GM12878 (cell line): ENCODE data around the gene RYR2.

Experiments used
- BMI1 ChIP-seq: fragments of 450-650 bp; IDR thresholded peaks from 2 replicates; pipeline ENCODE4 v1.6.1; 2016; ENCODE audit warnings: mild to moderate bottlenecking, moderate library complexity, borderline replicate concordance
- JUND ChIP-seq: IDR thresholded peaks from 2 replicates; pipeline ENCODE4 v1.6.1; 2012; ENCODE audit warnings: low read depth, mild to moderate bottlenecking, low read length, improper control_type of control experiment, moderate library complexity
- RAD21 ChIP-seq: IDR thresholded peaks from 2 replicates; pipeline ENCODE4 v1.6.1; 2011; ENCODE audit warnings: mild to moderate bottlenecking, low read depth, low read length, moderate library complexity; ENCODE audit not compliant: insufficient read depth
- RFX5 ChIP-seq: IDR thresholded peaks from 2 replicates; pipeline ENCODE4 v1.6.1; 2011; ENCODE audit warnings: low read depth, low read length, improper control_type of control experiment
- SIN3A ChIP-seq: IDR thresholded peaks from 2 replicates; pipeline ENCODE4 v1.6.1; 2012; ENCODE audit warnings: low read depth, low read length, improper control_type of control experiment
- SMAD1 ChIP-seq: fragments of 450-650 bp; IDR thresholded peaks from 2 replicates; pipeline ENCODE4 v1.6.1; 2018; ENCODE audit warnings: mild to moderate bottlenecking, low read depth; ENCODE audit not compliant: partially characterized antibody
- TF ChIP-seq, protein P1 (sequence below): IDR thresholded peaks from 2 replicates; pipeline ENCODE4 v1.6.1; 2012; ENCODE audit warnings: low read depth, low read length, improper control_type of control experiment
- TF ChIP-seq, protein P2 (sequence below): IDR thresholded peaks from 2 replicates; pipeline ENCODE4 v1.6.1; 2012; ENCODE audit warnings: low read depth, low read length, improper control_type of control experiment

DNA sequence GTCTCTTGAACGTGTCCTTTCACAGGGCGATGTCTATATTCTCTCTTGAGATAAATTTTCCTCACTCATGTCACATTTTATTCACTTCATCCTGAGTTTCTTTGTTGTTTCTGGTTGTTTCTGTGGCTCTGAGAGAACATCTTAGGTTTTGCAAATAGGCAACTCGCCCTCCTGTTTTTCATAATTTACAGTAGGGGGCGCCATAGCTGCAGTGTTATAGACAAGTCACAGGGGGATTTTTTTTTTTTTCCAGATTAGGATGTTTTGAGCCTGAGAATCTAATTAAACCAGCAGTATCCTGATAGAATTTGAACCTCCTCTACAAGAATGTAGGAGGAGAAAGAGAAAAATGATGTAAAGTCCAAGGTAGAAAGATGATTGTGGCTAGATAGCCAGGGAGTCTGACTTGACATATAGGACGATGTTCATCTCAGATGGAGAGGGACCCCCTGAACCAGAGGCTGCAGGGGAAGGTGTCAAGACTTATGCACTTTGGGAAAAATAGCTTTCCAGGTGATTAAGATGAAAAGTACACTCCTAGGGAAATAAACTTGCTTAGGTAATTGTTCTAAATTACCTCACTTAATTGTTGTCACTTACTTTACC, 772.4 kb downstream of the RYR2 start:
- TF ChIP-seq JUND (no peak), RAD21 (peak; percentile 47), RFX5 (no peak), SMAD1 (no peak), SIN3A (no peak), BMI1 (no peak)
- TF ChIP-seq, protein P1, sequence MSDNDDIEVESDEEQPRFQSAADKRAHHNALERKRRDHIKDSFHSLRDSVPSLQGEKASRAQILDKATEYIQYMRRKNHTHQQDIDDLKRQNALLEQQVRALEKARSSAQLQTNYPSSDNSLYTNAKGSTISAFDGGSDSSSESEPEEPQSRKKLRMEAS: no peak
- TF ChIP-seq, protein P2, sequence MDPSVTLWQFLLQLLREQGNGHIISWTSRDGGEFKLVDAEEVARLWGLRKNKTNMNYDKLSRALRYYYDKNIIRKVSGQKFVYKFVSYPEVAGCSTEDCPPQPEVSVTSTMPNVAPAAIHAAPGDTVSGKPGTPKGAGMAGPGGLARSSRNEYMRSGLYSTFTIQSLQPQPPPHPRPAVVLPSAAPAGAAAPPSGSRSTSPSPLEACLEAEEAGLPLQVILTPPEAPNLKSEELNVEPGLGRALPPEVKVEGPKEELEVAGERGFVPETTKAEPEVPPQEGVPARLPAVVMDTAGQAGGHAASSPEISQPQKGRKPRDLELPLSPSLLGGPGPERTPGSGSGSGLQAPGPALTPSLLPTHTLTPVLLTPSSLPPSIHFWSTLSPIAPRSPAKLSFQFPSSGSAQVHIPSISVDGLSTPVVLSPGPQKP: no peak
